ENCODE data around the gene REL. TPM values are rescaled to one million over a fixed set of nuclear protein-coding genes. Genes with fewer than 3 reads are reported as not detected.

Gene REL
- total RNA-seq, 1 donor from 2014 or later, result 8.6 TPM

DNA sequence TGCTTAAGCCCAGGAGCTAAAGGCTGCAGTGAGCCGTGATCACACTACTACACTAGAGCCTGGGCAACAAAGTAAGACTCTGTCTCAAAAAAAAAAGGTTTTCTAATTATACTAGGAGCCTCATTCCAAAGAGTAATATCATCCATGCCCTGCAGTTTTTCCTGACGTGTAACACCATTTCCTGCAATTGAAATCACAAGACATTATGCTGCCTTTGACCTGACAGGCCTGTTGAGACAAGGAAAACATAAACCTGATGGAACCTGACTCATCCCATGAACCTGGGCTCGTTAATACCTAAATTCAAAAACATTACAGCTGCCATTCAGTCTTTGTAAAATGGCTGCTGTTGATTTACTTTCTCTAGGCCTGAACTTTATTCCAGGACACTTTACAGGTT, 77.4 kb downstream of the REL start:
- Histone ChIP-seq H3K27me3 (ENCODE audit: control insufficient read depth, insufficient read depth, low read length) (no peaks in the 10 kb centered on the region), H3K4me3 (ENCODE audit: low read depth, low read length) (no peak overlapping the region), H3K36me3 (ENCODE audit: control insufficient read depth, insufficient read depth, low read length) (no peaks in the 10 kb centered on the region)
- TF ChIP-seq, protein P1, sequence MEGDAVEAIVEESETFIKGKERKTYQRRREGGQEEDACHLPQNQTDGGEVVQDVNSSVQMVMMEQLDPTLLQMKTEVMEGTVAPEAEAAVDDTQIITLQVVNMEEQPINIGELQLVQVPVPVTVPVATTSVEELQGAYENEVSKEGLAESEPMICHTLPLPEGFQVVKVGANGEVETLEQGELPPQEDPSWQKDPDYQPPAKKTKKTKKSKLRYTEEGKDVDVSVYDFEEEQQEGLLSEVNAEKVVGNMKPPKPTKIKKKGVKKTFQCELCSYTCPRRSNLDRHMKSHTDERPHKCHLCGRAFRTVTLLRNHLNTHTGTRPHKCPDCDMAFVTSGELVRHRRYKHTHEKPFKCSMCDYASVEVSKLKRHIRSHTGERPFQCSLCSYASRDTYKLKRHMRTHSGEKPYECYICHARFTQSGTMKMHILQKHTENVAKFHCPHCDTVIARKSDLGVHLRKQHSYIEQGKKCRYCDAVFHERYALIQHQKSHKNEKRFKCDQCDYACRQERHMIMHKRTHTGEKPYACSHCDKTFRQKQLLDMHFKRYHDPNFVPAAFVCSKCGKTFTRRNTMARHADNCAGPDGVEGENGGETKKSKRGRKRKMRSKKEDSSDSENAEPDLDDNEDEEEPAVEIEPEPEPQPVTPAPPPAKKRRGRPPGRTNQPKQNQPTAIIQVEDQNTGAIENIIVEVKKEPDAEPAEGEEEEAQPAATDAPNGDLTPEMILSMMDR (IDR thresholded peaks at IDR 0.05; ENCODE audit: insufficient read depth, low read length, poor library complexity, severe bottlenecking), result no peak
- DNase-seq (ENCODE audit: low read depth), result peak; percentile 67

DNA sequence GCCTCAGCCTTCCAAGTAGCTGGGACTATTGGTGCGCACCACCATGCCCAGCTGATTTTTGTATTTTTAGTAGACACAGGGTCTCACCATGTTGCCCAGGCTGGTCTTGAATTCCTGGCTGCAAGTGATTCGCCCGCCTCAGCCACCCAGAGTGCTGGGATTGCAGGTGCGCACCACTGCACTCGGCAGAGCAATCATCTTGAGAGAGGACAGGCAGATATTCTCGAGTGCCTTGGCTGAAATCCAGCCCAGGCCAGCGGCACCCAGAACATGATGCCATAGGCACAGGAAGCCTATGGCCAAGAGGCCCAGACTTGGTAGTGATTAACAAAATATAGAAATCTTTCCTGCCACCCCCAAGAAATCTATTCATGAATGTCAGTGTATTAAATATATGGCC, 78.1 kb downstream of the REL start:
- H3K36me3 ChIP-seq (ENCODE audit: control insufficient read depth, insufficient read depth, low read length), result no peaks in the 10 kb centered on the region
- H3K4me3 ChIP-seq (ENCODE audit: low read depth, low read length), result no peak overlapping the region
- no peaks in the 10 kb centered on the region for H3K27me3 ChIP-seq (ENCODE audit: control insufficient read depth, insufficient read depth, low read length)
- no peak for DNase-seq (ENCODE audit: low read depth)
- TF ChIP-seq, protein P1 (IDR thresholded peaks at IDR 0.05; ENCODE audit: insufficient read depth, low read length, poor library complexity, severe bottlenecking), result no peak

DNA sequence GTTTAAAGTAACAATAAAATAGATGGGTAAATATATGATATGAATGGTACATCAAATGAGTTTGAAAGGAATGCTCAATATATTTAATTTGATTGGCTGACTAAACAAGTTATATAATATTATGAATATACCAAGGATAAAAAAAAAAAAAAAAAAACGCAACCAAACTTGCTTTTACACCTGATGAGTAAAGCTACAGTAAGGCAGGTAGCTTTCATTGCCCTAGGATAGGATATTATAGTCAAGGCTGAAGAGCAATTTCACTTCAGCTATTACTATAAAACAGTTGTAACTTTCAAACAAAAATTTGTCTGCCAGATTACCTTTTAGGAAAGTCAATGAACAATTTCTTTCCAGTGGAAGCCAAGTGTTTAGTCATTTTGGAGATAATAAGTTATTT, 79.3 kb downstream of the REL start:
- no peak overlapping the region for H3K4me3 ChIP-seq (ENCODE audit: low read depth, low read length)
- H3K36me3 ChIP-seq (ENCODE audit: control insufficient read depth, insufficient read depth, low read length), result no peaks in the 10 kb centered on the region
- TF ChIP-seq, protein P1 (IDR thresholded peaks at IDR 0.05; ENCODE audit: insufficient read depth, low read length, poor library complexity, severe bottlenecking), result no peak
- no peaks in the 10 kb centered on the region for H3K27me3 ChIP-seq (ENCODE audit: control insufficient read depth, insufficient read depth, low read length)
- DNase-seq (ENCODE audit: low read depth), result no peak

DNA sequence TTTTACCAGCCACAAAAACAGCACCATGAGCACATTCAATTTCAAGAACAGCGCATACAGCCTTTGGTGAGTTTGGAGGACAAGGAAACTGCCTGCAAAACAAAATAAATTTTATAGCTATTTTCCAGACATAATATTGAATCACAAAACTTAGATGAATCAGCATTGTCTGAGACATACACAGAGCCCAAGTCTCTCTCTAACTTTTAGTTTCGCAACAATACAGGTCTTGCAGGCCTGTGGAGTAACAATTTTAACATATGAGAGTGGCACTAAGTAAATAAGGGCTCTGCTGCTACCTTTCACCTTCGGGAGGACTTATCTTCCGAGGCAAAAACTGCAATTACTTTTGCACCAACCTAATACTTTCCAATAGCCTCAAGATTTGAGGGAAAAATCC, 80.1 kb downstream of the REL start:
- H3K27me3 ChIP-seq (ENCODE audit: control insufficient read depth, insufficient read depth, low read length), result no peaks in the 10 kb centered on the region
- H3K36me3 ChIP-seq (ENCODE audit: control insufficient read depth, insufficient read depth, low read length), result no peaks in the 10 kb centered on the region
- no peak overlapping the region for H3K4me3 ChIP-seq (ENCODE audit: low read depth, low read length)
- TF ChIP-seq, protein P1 (IDR thresholded peaks at IDR 0.05; ENCODE audit: insufficient read depth, low read length, poor library complexity, severe bottlenecking), result no peak
- DNase-seq (ENCODE audit: low read depth), result peak; percentile 42

DNA sequence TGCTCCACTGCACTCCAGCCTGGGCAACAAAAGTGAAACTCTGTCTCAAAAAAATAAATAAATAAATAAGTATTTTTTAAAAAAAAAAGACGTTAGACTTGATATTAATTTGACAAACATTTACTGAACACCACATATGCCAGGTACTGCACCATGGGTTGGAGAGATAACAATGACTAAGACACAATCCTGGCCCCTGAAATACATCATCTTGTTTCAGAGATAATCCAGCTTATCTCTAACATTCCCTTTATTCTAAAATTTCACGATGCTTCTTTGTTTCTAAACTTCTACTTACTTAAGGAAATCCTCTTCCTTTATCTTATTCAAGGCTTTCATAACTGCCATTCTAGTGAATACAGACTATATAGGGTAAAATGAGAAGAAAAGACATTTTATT, 81.2 kb downstream of the REL start:
- TF ChIP-seq, protein P1 (IDR thresholded peaks at IDR 0.05; ENCODE audit: insufficient read depth, low read length, poor library complexity, severe bottlenecking), result no peak
- no peak for DNase-seq (ENCODE audit: low read depth)
- Histone ChIP-seq H3K36me3 (ENCODE audit: control insufficient read depth, insufficient read depth, low read length) (no peaks in the 10 kb centered on the region), H3K4me3 (ENCODE audit: low read depth, low read length) (no peak overlapping the region), H3K27me3 (ENCODE audit: control insufficient read depth, insufficient read depth, low read length) (no peaks in the 10 kb centered on the region)

DNA sequence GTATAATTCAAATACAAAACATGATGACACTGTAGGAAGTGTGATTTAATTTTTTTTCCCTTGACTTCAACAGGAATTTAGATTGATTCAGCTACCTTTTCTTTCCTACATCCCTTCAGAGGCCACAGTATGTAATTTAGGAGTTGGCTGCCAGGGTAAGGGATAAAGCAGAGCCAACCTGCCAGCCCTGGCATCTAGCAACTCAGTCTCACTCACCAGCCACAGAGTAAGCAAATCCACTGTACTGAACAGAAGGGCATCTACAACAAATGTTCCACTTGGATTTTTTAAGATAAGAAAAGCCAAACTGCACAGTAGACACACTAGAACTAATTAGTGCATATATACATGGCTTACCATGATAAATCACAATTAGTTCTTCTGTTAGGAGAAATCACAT, 81.8 kb downstream of the REL start:
- no peak overlapping the region for H3K4me3 ChIP-seq (ENCODE audit: low read depth, low read length)
- TF ChIP-seq, protein P1 (IDR thresholded peaks at IDR 0.05; ENCODE audit: insufficient read depth, low read length, poor library complexity, severe bottlenecking), result no peak
- H3K27me3 ChIP-seq (ENCODE audit: control insufficient read depth, insufficient read depth, low read length), result no peaks in the 10 kb centered on the region
- H3K36me3 ChIP-seq (ENCODE audit: control insufficient read depth, insufficient read depth, low read length), result no peaks in the 10 kb centered on the region
- no peak for DNase-seq (ENCODE audit: low read depth)

All from kidney epithelial cell (primary cell).